VCaP (cell line): ENCODE data around the gene ZNF480.

Experiments used
- H3K27ac ChIP-seq: fragments of 450-650 bp; 2 replicates; pipeline ENCODE4 v1.5.1; 2017
- TF ChIP-seq, protein P1 (sequence below): fragments of 450-650 bp; conservative IDR thresholded peaks from 2 replicates; pipeline ENCODE4 v1.5.1; 2017; ENCODE audit warnings: mild to moderate bottlenecking, moderate library complexity

Gene ZNF480

DNA sequence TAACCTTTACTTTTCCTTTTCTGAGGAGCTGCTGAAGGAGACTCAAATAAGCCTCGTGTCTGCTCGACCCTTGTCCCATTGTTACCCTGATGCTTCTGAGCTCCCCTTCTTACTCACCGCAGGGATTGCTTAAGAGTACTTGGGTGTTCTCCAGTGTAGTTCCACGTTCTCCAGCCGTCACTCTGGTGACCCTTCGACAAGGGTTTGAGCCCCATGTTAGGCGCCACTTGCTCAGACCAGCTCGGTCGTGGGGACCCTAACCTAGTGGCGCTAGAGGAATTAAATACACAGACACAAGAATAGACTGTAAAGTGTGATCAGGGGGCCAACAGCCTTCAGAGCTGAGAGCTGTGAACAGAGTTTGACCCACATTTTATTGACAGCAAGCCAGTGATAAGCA is 10.3 kb downstream of the ZNF480 start:
- TF ChIP-seq, protein P1, sequence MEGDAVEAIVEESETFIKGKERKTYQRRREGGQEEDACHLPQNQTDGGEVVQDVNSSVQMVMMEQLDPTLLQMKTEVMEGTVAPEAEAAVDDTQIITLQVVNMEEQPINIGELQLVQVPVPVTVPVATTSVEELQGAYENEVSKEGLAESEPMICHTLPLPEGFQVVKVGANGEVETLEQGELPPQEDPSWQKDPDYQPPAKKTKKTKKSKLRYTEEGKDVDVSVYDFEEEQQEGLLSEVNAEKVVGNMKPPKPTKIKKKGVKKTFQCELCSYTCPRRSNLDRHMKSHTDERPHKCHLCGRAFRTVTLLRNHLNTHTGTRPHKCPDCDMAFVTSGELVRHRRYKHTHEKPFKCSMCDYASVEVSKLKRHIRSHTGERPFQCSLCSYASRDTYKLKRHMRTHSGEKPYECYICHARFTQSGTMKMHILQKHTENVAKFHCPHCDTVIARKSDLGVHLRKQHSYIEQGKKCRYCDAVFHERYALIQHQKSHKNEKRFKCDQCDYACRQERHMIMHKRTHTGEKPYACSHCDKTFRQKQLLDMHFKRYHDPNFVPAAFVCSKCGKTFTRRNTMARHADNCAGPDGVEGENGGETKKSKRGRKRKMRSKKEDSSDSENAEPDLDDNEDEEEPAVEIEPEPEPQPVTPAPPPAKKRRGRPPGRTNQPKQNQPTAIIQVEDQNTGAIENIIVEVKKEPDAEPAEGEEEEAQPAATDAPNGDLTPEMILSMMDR = no peak
- H3K27ac ChIP-seq = no peak overlapping the region

- H3K27ac ChIP-seq = no peak overlapping the region
- TF ChIP-seq, protein P1 = no peak
Measured at GRCh38 chr19:52322429-52322828, 25.5 kb downstream of the ZNF480 start.

GRCh38 chr19:52331757-52332156 is 34.8 kb downstream of the ZNF480 start:
- TF ChIP-seq, protein P1 = no peak
- H3K27ac ChIP-seq = no peak overlapping the region

GRCh38 chr19:52335768-52336116 is 38.8 kb downstream of the ZNF480 start:
- peak overlapping the region; percentile 95 for H3K27ac ChIP-seq
- TF ChIP-seq, protein P1 = no peak

DNA sequence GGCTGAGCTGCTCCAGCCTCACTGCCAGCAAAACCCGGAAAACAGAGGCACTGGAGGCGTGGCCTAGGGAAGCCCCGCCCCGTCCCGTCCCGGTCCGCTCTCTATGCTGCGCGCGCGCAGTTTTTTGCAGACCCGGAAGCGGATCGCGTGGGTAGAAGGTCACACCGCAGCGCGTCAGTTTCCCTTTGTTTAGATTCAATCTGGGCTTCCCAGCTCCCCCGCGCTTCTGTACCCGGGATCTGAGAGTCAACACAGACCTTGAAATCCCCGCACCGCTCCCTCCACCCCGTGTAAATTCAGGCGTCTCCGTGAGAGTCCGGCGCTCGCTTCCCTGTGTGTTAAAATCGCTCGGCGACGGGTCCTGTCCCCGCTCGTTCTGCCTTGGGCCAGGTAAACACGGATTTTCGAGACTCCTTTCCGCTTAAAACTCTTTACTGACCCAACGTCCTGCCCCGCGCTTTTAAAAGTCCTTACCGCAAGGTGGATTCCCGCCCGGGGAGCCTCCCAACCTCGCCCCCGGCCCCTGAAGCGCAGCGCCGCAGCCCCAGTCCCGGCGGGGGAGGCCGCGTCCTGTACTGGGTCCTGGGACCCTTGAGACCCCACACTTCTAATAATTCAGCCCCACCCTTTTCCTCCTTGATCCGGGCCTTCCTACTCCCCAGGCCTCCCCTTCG is 39.3 kb downstream of the ZNF480 start, which contains the start of gene ZNF610:
ZNF610 (plus strand) TSS at position 127 of the 674 bp plus-strand sequence. CDS start 12,930 bp downstream, outside the sequence.
- peak within 1 kb of the TSS; percentile 95 for H3K27ac ChIP-seq
- TF ChIP-seq, protein P1 = no peak

GRCh38 chr19:52336791-52337381 is 39.9 kb downstream of the ZNF480 start:
- peak overlapping the region; percentile 95 for H3K27ac ChIP-seq

GRCh38 chr19:52339022-52339421 is 42.1 kb downstream of the ZNF480 start:
- peak overlapping the region; percentile 95 for H3K27ac ChIP-seq

More at GRCh38 chr19:52336791-52337381, 39.9 kb downstream of the ZNF480 start:
- TF ChIP-seq, protein P1 = no peak

GRCh38 chr19:52343548-52343947 is 46.6 kb downstream of the ZNF480 start:
- TF ChIP-seq, protein P1 = peak; percentile 86
- peak overlapping the region; percentile 18; the same call in 1 of the 2 replicates for H3K27ac ChIP-seq
